HEK293 (cell line): ENCODE results near the gene OR1K1.
"Not testable (repeated sequence)": the region's sequence is repeated elsewhere in the genome, so short reads cannot be mapped to it uniquely, and the experiment has no call there.

Experiments used
- CTCF ChIA-PET: fragments of 350-600 bp; formaldehyde crosslinking; extraction: SDS; loops from one replicate; lab custom pipeline; 2021; ENCODE audit warnings: antibody characterized with exemption; lab: Yijun Ruan, JAX
- POLR2A ChIA-PET: fragments of 300-600 bp; formaldehyde crosslinking; extraction: SDS; loops from one replicate; lab custom pipeline; 2020; ENCODE audit warnings: antibody characterized with exemption, inconsistent platforms; lab: Yijun Ruan, JAX
- H3K27ac ChIP-seq: fragments of 200-500 bp; sonication (Bioruptor generic); 2 replicates; pipeline ENCODE4 v1.5.1; 2014; ENCODE audit warnings: low read depth, low read length, control low read depth, inconsistent platforms; ENCODE audit errors: extremely low read depth
- H3K36me3 ChIP-seq, 2 experiments: fragments of 200-500 bp in 1 of 2; sonication (Bioruptor generic) in 1 of 2; 1 replicate in 1 of 2; 2 replicates in 1 of 2; pipeline ENCODE4 v1.5.1; 2014 to 2017; ENCODE audit warnings: inconsistent platforms in 2 of 2, low read length in 2 of 2; ENCODE audit not compliant: control insufficient read depth in 2 of 2, insufficient read depth in 1 of 2
- H3K4me1 ChIP-seq: fragments of 200-500 bp; sonication (Bioruptor generic); 2 replicates; pipeline ENCODE4 v1.5.1; 2014; ENCODE audit warnings: mild to moderate bottlenecking, low read length, inconsistent platforms; ENCODE audit not compliant: control insufficient read depth, insufficient read depth
- H3K4me3 ChIP-seq: 2 replicates; pipeline ENCODE4 v1.5.1; 2011; ENCODE audit warnings: low read depth, mild to moderate bottlenecking, control low read depth, low read length, moderate library complexity
- H3K9me3 ChIP-seq: fragments of 200-500 bp; sonication (Bioruptor generic); 2 replicates; pipeline ENCODE4 v1.5.1; 2014; ENCODE audit warnings: low read depth, low read length, inconsistent platforms; ENCODE audit not compliant: control insufficient read depth, insufficient read depth
- CTCF ChIP-seq: fragments of 450-650 bp; formaldehyde crosslinking; IDR thresholded peaks from 2 replicates; pipeline ENCODE4 v1.5.1; 2016; ENCODE audit warnings: missing biosample characterization, missing genetic modification characterization
- INSM2 ChIP-seq: fragments of 450-650 bp; formaldehyde crosslinking; IDR thresholded peaks from 2 replicates; pipeline ENCODE4 v1.5.1; 2016; ENCODE audit warnings: missing biosample characterization, missing genetic modification characterization
- PRDM1 ChIP-seq: fragments of 450-650 bp; formaldehyde crosslinking; IDR thresholded peaks from 2 replicates; pipeline ENCODE4; 2016; ENCODE audit warnings: missing biosample characterization, missing genetic modification characterization
- PRDM6 ChIP-seq: fragments of 450-650 bp; formaldehyde crosslinking; IDR thresholded peaks from 2 replicates; pipeline ENCODE4 v1.5.1; 2017; ENCODE audit warnings: missing biosample characterization, missing genetic modification characterization
- WT1 ChIP-seq: fragments of 450-650 bp; formaldehyde crosslinking; IDR thresholded peaks from 2 replicates; pipeline ENCODE4 v1.5.1; 2016; ENCODE audit warnings: missing biosample characterization, missing genetic modification characterization
- ZNF133 ChIP-seq: fragments of 450-650 bp; formaldehyde crosslinking; IDR thresholded peaks from 2 replicates; pipeline ENCODE4 v1.5.1; 2016; ENCODE audit warnings: missing biosample characterization, missing genetic modification characterization
- ZNF19 ChIP-seq: fragments of 450-650 bp; formaldehyde crosslinking; IDR thresholded peaks from 2 replicates; pipeline ENCODE4; 2016; ENCODE audit warnings: missing biosample characterization, missing genetic modification characterization, low read depth
- ZNF266 ChIP-seq: fragments of 450-650 bp; formaldehyde crosslinking; IDR thresholded peaks from 2 replicates; pipeline ENCODE4 v1.5.1; 2016; ENCODE audit warnings: missing biosample characterization, missing genetic modification characterization, low read depth
- ZNF292 ChIP-seq: fragments of 450-650 bp; formaldehyde crosslinking; IDR thresholded peaks from 2 replicates; pipeline ENCODE4 v1.5.1; 2016; ENCODE audit warnings: low read depth, missing biosample characterization, missing genetic modification characterization, borderline replicate concordance
- ZNF335 ChIP-seq: fragments of 450-650 bp; formaldehyde crosslinking; conservative IDR thresholded peaks from 2 replicates; pipeline ENCODE4 v1.5.1; 2016; ENCODE audit warnings: missing biosample characterization, missing genetic modification characterization

The OR1K1 gene

GRCh38 chr9:122822056-122822455 lies 22.1 kb downstream of the OR1K1 start (continued):
- TF ChIP-seq INSM2 (tag by site-specific recombination), result no peak

- POLR2A ChIA-PET, result no interaction called here
- no peak for TF ChIP-seq ZNF292 (tag by site-specific recombination)
- no peak for TF ChIP-seq PRDM6
- Histone ChIP-seq H3K4me3 (no peak overlapping the region), H3K9me3 (no peaks in the 10 kb centered on the region), H3K36me3 (peaks cover 5 to 58% of the 10 kb centered on the region in 2 experiments), H3K4me1 (peaks cover 8% of the 10 kb centered on the region), H3K27ac (no peak overlapping the region)
- CTCF ChIA-PET, result interaction anchor here (1.0 to 1.2 kb wide), 3 partner anchors 12 to 357 kb away, joined by 3 to 6 read pairs (median 3); no protein-coding TSS in a partner anchor
These were observed 23.0 kb downstream of the OR1K1 start for GRCh38 chr9:122822938-122823337.

GRCh38 chr9:122827761-122828093 lies 27.8 kb downstream of the OR1K1 start:
- ChIA-PET POLR2A (interaction anchor here (0.8 to 1.5 kb wide), 12 partner anchors 8 to 735 kb away, joined by 3 to 10 read pairs (median 5); partner anchors contain the start of genes RABGAP1, RC3H2, ZBTB26 and ZBTB6), CTCF (interaction anchor here (0.8 to 1.4 kb wide), 3 partner anchors 8 to 729 kb away, joined by 3 to 5 read pairs (median 3); no protein-coding TSS in a partner anchor)
- no peaks in the 10 kb centered on the region for H3K9me3 ChIP-seq
- peak overlapping the region; percentile 87 for H3K4me3 ChIP-seq
- peak overlapping the region; percentile 85 for H3K27ac ChIP-seq
- peaks cover 0 to 31% of the 10 kb centered on the region in 2 experiments for H3K36me3 ChIP-seq
- no peaks in the 10 kb centered on the region for H3K4me1 ChIP-seq
- TF ChIP-seq ZNF133 (no peak), WT1 (no peak), ZNF19 (no peak), ZNF266 (tag by site-specific recombination) (no peak), ZNF335 (peak; percentile 11)

GRCh38 chr9:122828965-122829284 lies 29.0 kb downstream of the OR1K1 start:
- CTCF ChIA-PET, result interaction anchor here (0.6 to 1.4 kb wide), 3 partner anchors 9 to 143 kb away, joined by 3 to 5 read pairs (median 3); no protein-coding TSS in a partner anchor
- TF ChIP-seq ZNF335, result 0 out of 2 replicates have a peak, but pooled peaks have one; percentile 6
- H3K4me1 ChIP-seq, H3K9me3 ChIP-seq: not testable (repeated sequence)
- Histone ChIP-seq H3K36me3 (peaks cover 0 to 23% of the 10 kb centered on the region in 2 experiments), H3K27ac (peak overlapping the region; percentile 85; the same call in 1 of the 2 replicates), H3K4me3 (peak overlapping the region; percentile 87)
- POLR2A ChIA-PET, result interaction anchor here (0.6 to 1.5 kb wide), 10 partner anchors 9 to 112 kb away, joined by 3 to 10 read pairs (median 5); partner anchors contain the start of genes RABGAP1, RC3H2 and ZBTB6

GRCh38 chr9:122832194-122832593 lies 32.3 kb downstream of the OR1K1 start:
- CTCF ChIA-PET, result no interaction called here
- peak; percentile 57 for TF ChIP-seq PRDM1 (tag by site-specific recombination)
- no peak for TF ChIP-seq CTCF (tag by site-specific recombination)
- Histone ChIP-seq H3K4me3 (no peak overlapping the region), H3K4me1 (no peaks in the 10 kb centered on the region), H3K9me3 (no peaks in the 10 kb centered on the region), H3K36me3 (no peaks in the 10 kb centered on the region), H3K27ac (no peak overlapping the region)
- POLR2A ChIA-PET, result no interaction called here
